ENCODE data around the gene CLEC19A.

The CLEC19A gene

DNA sequence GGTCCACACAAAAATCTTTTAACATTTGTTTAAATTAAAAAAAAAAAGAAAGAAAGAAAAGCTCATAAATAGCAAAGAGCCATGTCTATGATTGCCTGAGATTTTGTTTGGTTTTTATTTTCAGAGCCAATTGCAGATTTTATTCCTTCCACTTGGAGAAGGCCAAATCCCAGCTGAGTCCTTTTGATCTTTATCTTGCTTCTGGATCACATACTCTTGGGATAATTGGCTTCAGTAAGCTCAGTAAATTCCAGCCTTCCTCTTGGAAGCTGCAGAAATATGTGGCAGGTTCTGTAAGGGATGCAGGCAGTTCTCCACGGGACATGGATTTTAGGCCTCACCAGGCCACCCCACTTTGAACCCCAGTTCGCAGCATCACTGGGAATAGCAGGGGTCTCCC lies 68.8 kb downstream of the CLEC19A start:
- no peak overlapping the region for H3K4me3 ChIP-seq (ENCODE audit: low read depth, low read length)
- TF ChIP-seq POLR2A (IDR thresholded peaks at IDR 0.05; ENCODE audit: extremely low read depth, insufficient read length) (no peak), MAX (IDR thresholded peaks at IDR 0.05; ENCODE audit: low read depth, low read length) (no peak), MYC (IDR thresholded peaks at IDR 0.05; ENCODE audit: low read depth, low read length) (no peak)
- TF ChIP-seq, protein P1, sequence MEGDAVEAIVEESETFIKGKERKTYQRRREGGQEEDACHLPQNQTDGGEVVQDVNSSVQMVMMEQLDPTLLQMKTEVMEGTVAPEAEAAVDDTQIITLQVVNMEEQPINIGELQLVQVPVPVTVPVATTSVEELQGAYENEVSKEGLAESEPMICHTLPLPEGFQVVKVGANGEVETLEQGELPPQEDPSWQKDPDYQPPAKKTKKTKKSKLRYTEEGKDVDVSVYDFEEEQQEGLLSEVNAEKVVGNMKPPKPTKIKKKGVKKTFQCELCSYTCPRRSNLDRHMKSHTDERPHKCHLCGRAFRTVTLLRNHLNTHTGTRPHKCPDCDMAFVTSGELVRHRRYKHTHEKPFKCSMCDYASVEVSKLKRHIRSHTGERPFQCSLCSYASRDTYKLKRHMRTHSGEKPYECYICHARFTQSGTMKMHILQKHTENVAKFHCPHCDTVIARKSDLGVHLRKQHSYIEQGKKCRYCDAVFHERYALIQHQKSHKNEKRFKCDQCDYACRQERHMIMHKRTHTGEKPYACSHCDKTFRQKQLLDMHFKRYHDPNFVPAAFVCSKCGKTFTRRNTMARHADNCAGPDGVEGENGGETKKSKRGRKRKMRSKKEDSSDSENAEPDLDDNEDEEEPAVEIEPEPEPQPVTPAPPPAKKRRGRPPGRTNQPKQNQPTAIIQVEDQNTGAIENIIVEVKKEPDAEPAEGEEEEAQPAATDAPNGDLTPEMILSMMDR (IDR thresholded peaks at IDR 0.05; ENCODE audit: low read depth, low read length): no peak
- no peak for DNase-seq (ENCODE audit: low read depth)

GRCh38 chr16:19356024-19356952 lies 70.8 kb downstream of the CLEC19A start:
- no peak for TF ChIP-seq MAX (IDR thresholded peaks at IDR 0.05; ENCODE audit: low read depth, low read length)
- no peak for TF ChIP-seq MYC (IDR thresholded peaks at IDR 0.05; ENCODE audit: low read depth, low read length)
- TF ChIP-seq, protein P1 (IDR thresholded peaks at IDR 0.05; ENCODE audit: low read depth, low read length): no peak
- TF ChIP-seq POLR2A (IDR thresholded peaks at IDR 0.05; ENCODE audit: extremely low read depth, insufficient read length): no peak
- no peak overlapping the region for H3K4me3 ChIP-seq (ENCODE audit: low read depth, low read length)
- DNase-seq (ENCODE audit: low read depth): no peak

DNA sequence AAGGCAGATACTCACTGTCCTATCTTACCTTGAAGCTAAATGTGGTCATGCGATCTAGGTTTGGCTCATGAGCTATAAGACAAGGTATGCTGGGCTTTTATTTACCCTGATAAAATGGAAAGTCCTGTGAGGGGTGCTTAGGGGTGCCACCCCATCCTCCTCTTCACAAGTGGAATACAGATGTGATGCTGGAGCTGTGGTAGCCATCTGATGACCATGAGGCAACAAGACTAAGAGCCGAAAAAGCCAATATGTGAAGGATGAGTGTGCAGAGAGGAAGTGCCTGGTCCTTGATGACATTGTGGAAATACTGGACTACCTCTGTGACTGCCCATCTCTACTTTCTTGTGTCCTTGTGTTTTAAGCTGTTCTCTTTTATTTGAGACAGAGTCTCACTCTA lies 74.0 kb downstream of the CLEC19A start:
- DNase-seq (ENCODE audit: low read depth): no peak
- TF ChIP-seq, protein P1 (IDR thresholded peaks at IDR 0.05; ENCODE audit: low read depth, low read length): no peak
- TF ChIP-seq MYC (IDR thresholded peaks at IDR 0.05; ENCODE audit: low read depth, low read length) (no peak), MAX (IDR thresholded peaks at IDR 0.05; ENCODE audit: low read depth, low read length) (no peak), POLR2A (IDR thresholded peaks at IDR 0.05; ENCODE audit: extremely low read depth, insufficient read length) (no peak)
- no peak overlapping the region for H3K4me3 ChIP-seq (ENCODE audit: low read depth, low read length)

Measured in NB4 (cell line).